Measurements from ENCODE around the gene PDCL2. TPM values are rescaled to one million over a fixed set of nuclear protein-coding genes. Genes with fewer than 3 reads are reported as not detected.

PDCL2 gene
- total and polyA plus RNA-seq, 2 of the 8 experiments (the other 6 are each of a cell fraction or from before 2014, with no cell fraction given), result not detected

DNA sequence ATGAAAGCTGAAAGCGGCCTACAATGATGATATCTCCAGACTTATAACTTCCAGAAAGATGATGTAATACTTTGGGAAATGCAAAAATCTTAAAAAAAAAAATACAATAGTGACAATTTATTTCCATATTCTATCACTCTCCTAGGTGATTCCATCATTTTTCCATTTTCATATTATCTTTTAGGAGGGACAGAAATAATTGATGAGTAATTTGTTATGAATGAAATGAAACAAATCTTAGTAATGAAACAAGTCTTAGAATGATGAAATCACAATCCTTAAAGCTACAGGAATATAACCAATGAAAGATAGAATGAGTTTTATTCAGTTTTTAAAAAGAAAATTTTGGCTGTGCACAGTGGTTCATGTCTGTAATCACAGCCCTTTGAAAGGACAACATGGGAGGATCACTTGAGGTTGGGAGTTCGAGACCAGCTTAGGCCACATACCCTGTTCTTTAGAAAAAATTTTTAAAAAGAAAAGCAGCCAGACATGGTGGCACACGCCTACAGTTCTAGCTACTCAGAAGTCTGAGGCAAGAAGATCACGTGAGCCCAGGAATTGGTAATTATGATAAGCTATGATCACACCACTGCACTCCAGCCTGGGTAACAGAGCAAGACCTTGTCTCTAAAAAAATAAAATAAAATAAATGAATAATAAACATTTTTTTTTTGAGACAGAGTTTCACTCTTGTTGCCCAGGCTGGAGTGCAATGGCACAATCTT is 67.0 kb downstream of the PDCL2 start:
- Histone ChIP-seq H3K4ac (replicated peaks; ENCODE audit: insufficient read length, low read depth, low read length) (no peak overlapping the region), H3K27ac (ENCODE audit: low read depth, low read length) (no peak overlapping the region), H2BK120ac (replicated peaks; ENCODE audit: low read depth, low read length) (no peak overlapping the region), H3K56ac (replicated peaks; ENCODE audit: insufficient read length, low read depth, low read length) (no peak overlapping the region), H3K18ac (ENCODE audit: extremely low read depth, low read length) (no peak overlapping the region), H3K27me3 (replicated peaks in 1 of 4; ENCODE audit: control insufficient read depth in 3 of 4, extremely low read depth in 1 of 4, insufficient read depth in 3 of 4, low read length in 3 of 4) (no peaks in the 10 kb centered on the region), H4K20me1 (replicated peaks in 1 of 2; ENCODE audit: control insufficient read depth in 1 of 2, insufficient read depth in 2 of 2, low read length in 2 of 2) (no peaks in the 10 kb centered on the region), H2BK12ac (ENCODE audit: low read depth, low read length) (no peak overlapping the region), H3K79me2 (ENCODE audit: control insufficient read depth in 1 of 2, insufficient read depth in 2 of 2, low read length in 2 of 2) (peaks cover 0 to 87% of the 10 kb centered on the region in 2 experiments; a peak in 2 of 4 replicates), H4K91ac (replicated peaks; ENCODE audit: insufficient read length, low read length) (no peak overlapping the region), H3K23ac (ENCODE audit: insufficient read length) (no peak overlapping the region), H3K23me2 (ENCODE audit: low read depth, low read length) (no peaks in the 10 kb centered on the region), H2BK15ac (ENCODE audit: low read length) (no peak overlapping the region), H2BK5ac (ENCODE audit: low read depth, low read length) (no peak overlapping the region), H3K9me3 (ENCODE audit: insufficient read depth in 2 of 2, low read depth in 1 of 2, low read length in 1 of 2) (no peaks in the 10 kb centered on the region), H3K9ac (replicated peaks in 1 of 4; ENCODE audit: extremely low read depth in 1 of 4, low read depth in 3 of 4, low read length in 3 of 4) (no peak overlapping the region), H4K8ac (ENCODE audit: extremely low read depth, insufficient read depth, low read length) (no peak overlapping the region), H2AFZ (ENCODE audit: low read length) (no peak overlapping the region), H3K4me1 (replicated peaks in 1 of 4; ENCODE audit: control insufficient read depth in 3 of 4, insufficient read depth in 4 of 4, low read length in 3 of 4) (peaks cover 0 to under 1% (median 0%) of the 10 kb centered on the region in 4 experiments; a peak in 2 of 7 replicates), H3K4me3 (ENCODE audit: extremely low read depth in 1 of 4, insufficient read depth in 2 of 4, low read depth in 3 of 4, low read length in 4 of 4) (no peak overlapping the region), H2AK5ac (ENCODE audit: low read depth, low read length) (no peak overlapping the region), H3K36me3 (ENCODE audit: control insufficient read depth in 2 of 4, insufficient read depth in 4 of 4, low read length in 3 of 4) (no peaks in the 10 kb centered on the region), H3K14ac (ENCODE audit: insufficient read length) (no peak overlapping the region), H3K79me1 (ENCODE audit: low read depth, low read length) (no peaks in the 10 kb centered on the region), H3K4me2 (ENCODE audit: insufficient read depth in 1 of 2, low read depth in 2 of 2, low read length in 2 of 2) (no peak overlapping the region), H2BK20ac (ENCODE audit: low read length) (no peak overlapping the region), H4K5ac (ENCODE audit: insufficient read length, low read depth, low read length) (no peak overlapping the region)
- DNase-seq (ENCODE audit: low read depth in 1 of 2, low spot score in 2 of 2), result no peak
- 93% methylated on average over 4 of the region's 4 CpGs; no CpG with 5 or more reads in 1 of the 2 experiments for WGBS, 2 experiments (ENCODE audit: extremely low coverage in 1 of 2, insufficient coverage in 1 of 2, insufficient read length in 1 of 2, insufficient replicate concordance in 2 of 2, low coverage in 1 of 2, low lambda C conversion rate in 2 of 2, missing lambda C conversion rate in 1 of 2)
- no peak for FAIRE-seq
- CTCF ChIA-PET (ENCODE audit: partially characterized antibody), result interaction anchor here (0.6 kb wide), 1 partner anchor 10 kb away, joined by 3 read pairs; no protein-coding TSS in a partner anchor
- TF ChIP-seq KDM4A (IDR thresholded peaks at IDR 0.05; ENCODE audit: low read depth, low read length, severe bottlenecking), result no peak
- no peak for TF ChIP-seq BRCA1 (IDR thresholded peaks at IDR 0.05; ENCODE audit: low read depth, low read length)
- TF ChIP-seq HDAC2 (IDR thresholded peaks at IDR 0.05; ENCODE audit: borderline replicate concordance in 1 of 2, low read depth in 2 of 2, low read length in 2 of 2), result no peak
- TF ChIP-seq CHD2 (IDR thresholded peaks at IDR 0.05; ENCODE audit: low read length), result no peak
- TF ChIP-seq SP4 (IDR thresholded peaks at IDR 0.05; ENCODE audit: low read length), result no peak
- TF ChIP-seq TCF12 (IDR thresholded peaks at IDR 0.05; ENCODE audit: low read depth, low read length), result no peak
- POLR2A ChIA-PET (ENCODE audit: partially characterized antibody), result interaction anchor here (1.2 kb wide), 1 partner anchor 22 kb away, joined by 3 read pairs; the partner anchor contains the start of gene CLOCK

All from H1 (cell line).